ENCODE measurements around the gene PRDM15. TPM values are rescaled to one million over a fixed set of nuclear protein-coding genes. Genes with fewer than 3 reads are reported as not detected.

Gene PRDM15
- total RNA-seq, 1 donor from 2014 or later, result 18.6 TPM

DNA sequence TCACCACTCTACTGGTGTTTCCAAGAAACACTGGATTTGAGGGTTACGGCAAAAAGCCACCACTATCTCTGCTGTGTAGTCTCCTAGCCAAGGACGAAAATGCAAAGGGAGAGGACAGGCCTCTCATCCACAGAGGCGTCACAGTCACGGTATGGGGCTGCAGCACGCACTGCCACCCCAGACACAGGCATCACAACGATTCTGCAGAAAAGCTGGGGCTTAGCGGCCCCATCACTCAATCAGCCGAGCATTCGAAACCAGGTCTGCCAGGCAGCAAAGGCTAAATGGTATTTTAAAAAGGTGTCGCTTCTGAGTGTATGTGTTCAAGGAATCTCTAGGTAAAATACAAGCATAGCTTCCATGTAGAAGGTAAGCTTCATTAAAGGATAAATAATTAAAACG lies 113.7 kb downstream of the PRDM15 start:
- intact Hi-C loops (cut with micrococcal nuclease), result loop anchor here (10.0 kb wide), 1 partner anchor 481 kb away; no protein-coding TSS in a partner anchor
- no peak for DNase-seq
- H3K36me3 Mint-ChIP-seq (ENCODE audit: low read depth), result peaks cover 6% of the 10 kb centered on the region
- H3K27ac Mint-ChIP-seq, result no peak overlapping the region
- H3K9me3 Mint-ChIP-seq, result no peaks in the 10 kb centered on the region
- H3K4me1 Mint-ChIP-seq, result peaks cover 22% of the 10 kb centered on the region
- H3K4me3 Mint-ChIP-seq, result no peak overlapping the region
- peaks cover 81% of the 10 kb centered on the region for H3K27me3 Mint-ChIP-seq

DNA sequence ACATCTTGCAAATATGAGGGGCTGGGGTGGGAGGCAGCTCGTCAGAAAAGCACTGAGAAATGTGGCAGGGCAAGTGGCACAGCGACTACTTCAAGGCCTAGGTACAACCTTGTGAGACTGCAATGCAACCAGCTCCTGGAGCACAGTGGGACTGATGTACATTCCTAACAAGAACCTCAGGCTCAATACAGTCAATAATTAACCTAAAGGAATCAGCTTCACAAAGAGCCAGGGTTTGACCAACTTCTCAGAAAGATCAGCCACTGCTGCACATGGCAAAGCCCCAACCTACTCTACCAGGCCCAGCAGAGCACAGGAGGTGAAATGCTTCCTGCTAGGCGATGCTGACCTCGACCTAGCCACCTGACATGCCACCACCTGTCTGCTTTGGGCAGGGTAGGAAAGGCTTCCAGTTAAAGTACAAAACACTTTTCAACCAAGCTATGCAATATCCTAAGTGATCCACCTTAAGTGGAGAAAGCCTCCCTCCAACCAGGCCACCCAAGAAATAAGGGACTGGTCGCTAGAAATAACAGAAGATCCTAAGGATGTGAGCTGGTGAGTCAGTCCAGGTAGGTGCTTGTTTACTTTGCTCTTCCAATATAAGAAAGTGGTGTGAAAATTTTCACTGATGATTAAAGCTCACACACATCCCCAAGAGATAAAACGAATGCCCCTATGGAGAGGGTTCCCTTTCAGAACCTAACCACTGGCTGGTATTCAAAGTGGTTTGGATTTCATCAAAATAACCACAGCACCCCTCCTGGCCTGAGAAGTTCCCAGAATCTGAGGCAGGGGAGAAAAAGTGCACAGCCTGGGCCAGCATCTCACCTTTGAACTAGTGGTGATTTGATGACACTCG lies 114.4 kb downstream of the PRDM15 start:
- intact Hi-C loops (cut with micrococcal nuclease), result loop anchor here (10.0 kb wide), 1 partner anchor 480 kb away; no protein-coding TSS in a partner anchor
- H3K27ac Mint-ChIP-seq, result no peak overlapping the region
- DNase-seq, result no peak
- peaks cover 22% of the 10 kb centered on the region for H3K4me1 Mint-ChIP-seq
- H3K4me3 Mint-ChIP-seq, result no peak overlapping the region
- H3K36me3 Mint-ChIP-seq (ENCODE audit: low read depth), result peaks cover 6% of the 10 kb centered on the region
- peaks cover 79% of the 10 kb centered on the region for H3K27me3 Mint-ChIP-seq
- H3K9me3 Mint-ChIP-seq, result no peaks in the 10 kb centered on the region

DNA sequence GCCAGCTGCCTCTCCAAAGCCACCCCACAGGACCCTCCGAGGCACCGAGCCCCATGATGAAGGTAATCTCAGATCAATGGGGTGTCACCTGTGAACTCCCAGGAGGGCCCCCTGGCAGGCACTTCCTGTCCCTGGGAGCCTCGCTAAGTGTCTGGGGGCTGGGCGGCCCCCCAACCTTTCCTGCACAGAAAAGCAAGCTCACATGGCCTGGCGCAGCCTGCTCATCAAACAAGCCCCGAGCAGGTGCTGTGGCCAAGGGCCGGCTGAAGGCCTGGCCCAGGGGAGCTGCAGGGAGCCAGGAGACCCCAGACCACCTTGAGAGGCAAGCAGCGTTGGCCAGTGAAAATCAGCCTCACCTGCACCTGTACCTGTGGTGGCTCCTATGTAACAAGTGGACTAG lies 115.1 kb downstream of the PRDM15 start:
- intact Hi-C loops (cut with micrococcal nuclease), result loop anchor here (10.0 kb wide), 1 partner anchor 479 kb away; no protein-coding TSS in a partner anchor
- no peak overlapping the region for H3K27ac Mint-ChIP-seq
- H3K27me3 Mint-ChIP-seq, result peaks cover 77% of the 10 kb centered on the region
- H3K4me3 Mint-ChIP-seq, result no peak overlapping the region
- H3K9me3 Mint-ChIP-seq, result no peaks in the 10 kb centered on the region
- DNase-seq, result no peak
- peaks cover 20% of the 10 kb centered on the region for H3K4me1 Mint-ChIP-seq
- H3K36me3 Mint-ChIP-seq (ENCODE audit: low read depth), result peaks cover 6% of the 10 kb centered on the region

DNA sequence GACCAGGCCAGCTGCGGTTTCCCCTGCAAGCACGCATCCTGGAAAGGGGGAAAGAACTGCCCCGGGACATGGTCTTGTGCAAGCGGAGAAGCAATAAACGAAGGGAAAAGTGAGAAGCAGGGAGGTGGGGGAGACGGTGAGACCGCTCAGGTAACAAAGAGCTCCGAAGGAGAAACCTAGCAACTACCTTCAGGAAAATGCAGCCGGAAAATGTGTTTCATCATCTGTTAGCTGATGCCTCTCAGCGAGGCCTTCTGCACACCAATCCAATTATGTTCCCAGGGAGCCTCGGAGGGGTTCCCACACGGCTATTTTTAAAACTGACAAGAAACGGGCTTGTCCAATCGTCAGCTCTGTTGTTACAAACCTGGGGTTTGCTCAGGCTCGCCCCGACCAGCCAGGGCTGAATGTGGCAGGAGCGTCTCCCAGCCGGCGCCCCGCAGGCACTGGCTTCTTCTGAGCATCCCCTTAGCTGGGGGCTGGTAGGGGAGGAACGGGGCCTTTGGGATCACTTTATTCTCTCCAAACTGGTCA lies 115.7 kb downstream of the PRDM15 start:
- Mint-ChIP-seq H3K4me3 (no peak overlapping the region), H3K27me3 (peaks cover 72% of the 10 kb centered on the region), H3K4me1 (peaks cover 15% of the 10 kb centered on the region), H3K27ac (no peak overlapping the region), H3K9me3 (no peaks in the 10 kb centered on the region), H3K36me3 (ENCODE audit: low read depth) (peaks cover 6% of the 10 kb centered on the region)
- intact Hi-C loops (cut with micrococcal nuclease), result loop anchor here (10.0 kb wide), 1 partner anchor 479 kb away; no protein-coding TSS in a partner anchor
- no peak for DNase-seq

DNA sequence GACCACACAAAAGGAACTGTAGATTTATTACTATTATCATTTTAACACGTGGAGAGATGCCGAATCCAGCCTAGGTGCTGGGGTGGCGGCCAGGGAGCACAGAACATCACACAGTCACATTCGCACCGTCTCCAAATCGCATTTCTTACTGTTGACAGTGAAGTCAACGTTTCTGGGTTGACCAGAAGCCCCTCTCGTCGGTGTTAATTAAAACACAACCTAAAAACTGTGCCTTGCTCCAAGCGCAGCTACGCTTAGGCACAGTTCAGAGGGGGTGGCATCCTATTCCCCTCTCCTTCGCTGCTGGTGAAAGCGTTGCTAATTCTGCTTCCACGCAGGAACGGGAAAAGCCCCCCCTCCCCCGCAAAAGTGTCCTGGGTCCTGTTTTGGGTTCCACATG lies 116.4 kb downstream of the PRDM15 start:
- intact Hi-C loops (cut with micrococcal nuclease), result loop anchor here (10.0 kb wide), 1 partner anchor 478 kb away; no protein-coding TSS in a partner anchor
- Mint-ChIP-seq H3K27me3 (peaks cover 65% of the 10 kb centered on the region), H3K4me3 (no peak overlapping the region), H3K9me3 (no peaks in the 10 kb centered on the region), H3K36me3 (ENCODE audit: low read depth) (peaks cover 6% of the 10 kb centered on the region), H3K27ac (no peak overlapping the region), H3K4me1 (peaks cover 10% of the 10 kb centered on the region)
- no peak for DNase-seq

DNA sequence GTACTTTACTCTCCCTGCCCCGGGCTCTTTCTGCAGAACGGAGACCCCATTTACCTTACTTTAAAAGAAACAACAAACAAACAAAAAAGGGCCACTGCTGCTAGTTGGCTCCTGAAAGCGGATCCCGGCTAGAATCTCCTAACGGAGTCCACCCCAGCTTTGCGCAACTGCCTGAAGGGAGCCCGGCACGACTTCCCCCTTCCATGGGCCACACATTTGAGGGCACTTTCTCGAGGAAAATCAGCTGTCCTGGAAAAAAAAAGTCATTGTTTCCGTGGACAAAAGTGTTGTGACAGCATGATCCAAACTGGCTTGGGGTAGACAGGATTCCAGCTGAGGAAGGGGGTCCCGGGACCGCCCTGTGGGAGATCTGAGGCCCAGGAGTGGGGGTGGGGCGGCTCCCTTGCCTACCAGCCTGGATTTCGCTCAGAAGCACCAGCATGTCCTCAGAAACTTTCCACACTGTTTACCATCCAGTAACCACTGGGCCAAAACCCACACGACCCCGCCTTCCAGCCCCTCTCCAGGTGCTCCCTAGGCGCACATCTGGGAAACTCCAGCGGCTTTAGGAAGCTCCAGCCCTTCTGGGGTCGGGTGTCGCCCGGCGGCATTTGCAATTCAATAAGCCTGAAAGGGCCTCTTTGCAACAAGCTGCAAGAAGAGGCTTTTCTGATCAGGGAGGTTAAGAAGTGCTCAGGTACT lies 117.1 kb downstream of the PRDM15 start:
- H3K27me3 Mint-ChIP-seq, result peaks cover 58% of the 10 kb centered on the region

DNA sequence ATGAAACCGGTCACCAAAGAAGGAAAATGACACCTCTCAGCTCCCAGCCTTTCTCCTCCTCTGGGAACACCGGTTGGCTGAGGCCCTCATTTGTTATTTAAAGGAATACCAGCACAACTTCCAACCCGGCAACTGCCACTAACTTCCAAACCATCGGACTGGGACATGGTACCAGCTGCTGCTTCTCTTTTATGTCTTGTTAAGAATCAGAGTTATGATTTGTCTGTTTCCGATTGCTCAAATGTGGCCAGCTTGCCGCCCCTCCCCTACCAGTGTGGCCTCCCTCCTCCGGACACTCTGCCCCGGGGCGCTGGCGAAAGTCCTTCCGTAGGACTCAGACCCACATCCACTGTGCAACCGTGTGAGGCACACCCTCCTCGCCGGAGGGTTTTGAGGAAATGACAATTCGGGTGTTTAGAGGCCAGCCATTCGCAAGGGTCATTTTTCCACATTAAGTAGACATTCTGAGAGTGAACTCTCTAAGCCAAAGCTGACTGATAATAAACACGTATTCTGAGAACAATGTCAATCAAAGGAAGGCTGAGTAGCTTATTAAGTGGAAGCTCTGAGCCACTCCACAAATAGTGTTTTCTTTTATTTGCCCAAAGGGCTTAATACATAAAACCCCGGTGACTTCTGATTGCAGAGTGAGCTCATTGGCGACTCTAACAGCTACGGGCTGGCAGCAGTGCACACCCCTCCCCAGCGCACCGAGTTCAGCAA lies 117.8 kb downstream of the PRDM15 start:
- DNase-seq, result no peak
- peaks cover 2% of the 10 kb centered on the region for H3K4me1 Mint-ChIP-seq
- no peak overlapping the region for H3K27ac Mint-ChIP-seq
- no peak overlapping the region for H3K4me3 Mint-ChIP-seq
- no peaks in the 10 kb centered on the region for H3K9me3 Mint-ChIP-seq
- H3K36me3 Mint-ChIP-seq (ENCODE audit: low read depth), result no peaks in the 10 kb centered on the region
- intact Hi-C loops (cut with micrococcal nuclease), result loop anchor here (10.0 kb wide), 1 partner anchor 477 kb away; no protein-coding TSS in a partner anchor
- H3K27me3 Mint-ChIP-seq, result peaks cover 57% of the 10 kb centered on the region

More for the DNA sequence above, 117.1 kb downstream of the PRDM15 start:
- no peak overlapping the region for H3K27ac Mint-ChIP-seq
- H3K9me3 Mint-ChIP-seq, result no peaks in the 10 kb centered on the region
- H3K4me1 Mint-ChIP-seq, result peaks cover 3% of the 10 kb centered on the region
- DNase-seq, result no peak
- H3K36me3 Mint-ChIP-seq (ENCODE audit: low read depth), result peaks cover under 1% of the 10 kb centered on the region
- intact Hi-C loops (cut with micrococcal nuclease), result loop anchor here (10.0 kb wide), 1 partner anchor 477 kb away; no protein-coding TSS in a partner anchor
- H3K4me3 Mint-ChIP-seq, result no peak overlapping the region

DNA sequence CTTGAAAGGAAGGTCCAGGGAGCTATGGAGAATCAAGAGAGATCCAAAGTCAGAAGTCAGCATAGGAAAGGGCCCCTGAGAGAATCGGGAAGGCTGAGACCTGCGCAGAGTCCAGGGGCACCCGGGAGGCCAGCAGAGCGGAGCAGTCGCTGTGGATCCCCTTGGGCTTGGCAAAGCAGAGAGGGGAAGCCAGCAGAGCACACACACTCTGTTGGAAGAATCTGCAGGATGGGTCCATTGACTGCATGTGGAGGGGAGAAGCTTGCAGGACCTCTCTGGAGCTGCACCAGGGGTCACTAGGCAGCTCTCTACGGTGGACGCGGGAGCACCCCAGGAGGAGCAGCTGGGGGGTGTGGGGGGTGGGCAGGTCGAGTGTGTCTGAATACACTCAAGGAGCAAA lies 118.7 kb downstream of the PRDM15 start:
- Mint-ChIP-seq H3K4me1 (peaks cover 2% of the 10 kb centered on the region), H3K9me3 (no peaks in the 10 kb centered on the region), H3K27ac (no peak overlapping the region), H3K27me3 (peaks cover 51% of the 10 kb centered on the region), H3K4me3 (no peak overlapping the region), H3K36me3 (ENCODE audit: low read depth) (no peaks in the 10 kb centered on the region)
- intact Hi-C loops (cut with micrococcal nuclease), result loop anchor here (10.0 kb wide), 1 partner anchor 476 kb away; no protein-coding TSS in a partner anchor
- DNase-seq, result no peak

DNA sequence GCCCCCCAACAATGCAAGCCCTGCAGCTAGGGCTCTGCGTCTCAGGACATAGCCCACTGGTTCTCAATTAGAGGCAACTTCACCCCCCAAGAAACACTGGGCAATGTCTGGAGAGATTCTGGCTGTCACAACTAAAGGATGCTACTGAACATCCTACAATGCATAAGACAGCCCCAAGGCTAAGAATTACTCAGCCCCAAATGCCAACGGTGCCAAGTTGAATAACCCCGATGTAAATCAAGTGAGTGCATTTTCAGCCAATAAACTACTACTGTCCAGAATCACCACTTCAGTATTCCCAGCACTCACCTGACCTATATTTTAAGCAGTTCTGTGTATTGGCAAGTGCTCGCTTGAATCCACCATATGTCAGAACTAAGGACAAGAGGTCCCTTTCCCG lies 119.2 kb downstream of the PRDM15 start:
- Mint-ChIP-seq H3K27me3 (peaks cover 46% of the 10 kb centered on the region), H3K36me3 (ENCODE audit: low read depth) (no peaks in the 10 kb centered on the region), H3K27ac (no peak overlapping the region), H3K4me3 (no peak overlapping the region), H3K9me3 (no peaks in the 10 kb centered on the region), H3K4me1 (peaks cover 2% of the 10 kb centered on the region)
- intact Hi-C loops (cut with micrococcal nuclease), result loop anchor here (10.0 kb wide), 1 partner anchor 475 kb away; no protein-coding TSS in a partner anchor
- DNase-seq, result no peak

DNA sequence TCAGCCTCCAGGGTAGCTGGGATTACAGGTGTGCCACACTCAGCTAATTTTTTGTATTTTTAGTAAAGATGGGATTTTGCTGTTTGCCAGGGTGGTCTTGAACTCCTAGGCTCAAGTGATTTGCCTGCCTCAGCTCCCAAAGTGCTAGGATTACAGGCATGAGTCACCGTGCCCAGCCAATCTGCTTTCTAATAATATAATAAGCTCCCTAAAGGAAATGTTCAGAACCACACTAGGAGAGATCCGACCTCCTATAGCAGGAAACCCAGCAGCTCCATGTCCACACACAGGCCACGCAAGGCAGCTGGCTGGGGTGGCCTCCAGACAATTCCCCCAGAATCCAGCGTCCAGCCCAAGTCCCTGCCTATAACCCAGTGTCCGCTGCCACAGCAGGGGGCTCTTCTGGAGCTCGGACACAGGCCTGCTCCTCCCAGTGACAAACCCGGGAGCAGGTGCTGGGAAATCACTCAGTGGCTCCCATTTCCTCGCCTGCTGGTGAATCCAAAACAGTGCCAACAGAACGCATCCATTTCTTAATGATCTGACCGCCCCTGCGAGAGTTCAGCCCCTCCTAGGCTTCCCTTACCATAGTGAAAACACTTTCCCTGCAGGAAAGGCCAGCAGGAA lies 119.8 kb downstream of the PRDM15 start:
- intact Hi-C loops (cut with micrococcal nuclease), result no loop called here
- H3K9me3 Mint-ChIP-seq, result no peaks in the 10 kb centered on the region
- H3K27ac Mint-ChIP-seq, result no peak overlapping the region
- DNase-seq, result no peak
- peaks cover 40% of the 10 kb centered on the region for H3K27me3 Mint-ChIP-seq
- no peaks in the 10 kb centered on the region for H3K36me3 Mint-ChIP-seq (ENCODE audit: low read depth)
- H3K4me1 Mint-ChIP-seq, result peaks cover 2% of the 10 kb centered on the region
- H3K4me3 Mint-ChIP-seq, result no peak overlapping the region

DNA sequence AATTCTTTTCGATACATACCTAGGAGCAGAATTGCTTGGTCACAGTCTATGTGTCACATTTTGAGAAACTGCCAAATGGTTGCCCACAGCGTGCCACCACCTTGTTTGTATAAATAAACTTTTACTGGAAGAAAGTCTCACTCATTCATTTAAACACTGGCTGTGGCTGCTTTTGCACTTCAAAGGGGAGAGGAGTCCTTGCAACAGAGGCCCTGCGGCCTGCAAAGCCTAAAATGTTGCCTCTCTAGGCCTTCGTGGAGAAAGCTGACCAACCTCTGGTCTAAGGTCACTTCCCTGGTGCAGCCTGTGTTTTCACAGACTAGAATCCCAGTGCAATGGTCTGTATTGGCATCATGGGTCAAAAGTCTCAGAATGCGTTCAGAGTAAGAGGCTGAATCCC lies 120.6 kb downstream of the PRDM15 start:
- no peak overlapping the region for H3K4me3 Mint-ChIP-seq
- no peak for DNase-seq
- H3K9me3 Mint-ChIP-seq, result no peaks in the 10 kb centered on the region
- intact Hi-C loops (cut with micrococcal nuclease), result no loop called here
- H3K36me3 Mint-ChIP-seq (ENCODE audit: low read depth), result no peaks in the 10 kb centered on the region
- H3K4me1 Mint-ChIP-seq, result peaks cover 2% of the 10 kb centered on the region
- H3K27ac Mint-ChIP-seq, result no peak overlapping the region
- H3K27me3 Mint-ChIP-seq, result peaks cover 38% of the 10 kb centered on the region

DNA sequence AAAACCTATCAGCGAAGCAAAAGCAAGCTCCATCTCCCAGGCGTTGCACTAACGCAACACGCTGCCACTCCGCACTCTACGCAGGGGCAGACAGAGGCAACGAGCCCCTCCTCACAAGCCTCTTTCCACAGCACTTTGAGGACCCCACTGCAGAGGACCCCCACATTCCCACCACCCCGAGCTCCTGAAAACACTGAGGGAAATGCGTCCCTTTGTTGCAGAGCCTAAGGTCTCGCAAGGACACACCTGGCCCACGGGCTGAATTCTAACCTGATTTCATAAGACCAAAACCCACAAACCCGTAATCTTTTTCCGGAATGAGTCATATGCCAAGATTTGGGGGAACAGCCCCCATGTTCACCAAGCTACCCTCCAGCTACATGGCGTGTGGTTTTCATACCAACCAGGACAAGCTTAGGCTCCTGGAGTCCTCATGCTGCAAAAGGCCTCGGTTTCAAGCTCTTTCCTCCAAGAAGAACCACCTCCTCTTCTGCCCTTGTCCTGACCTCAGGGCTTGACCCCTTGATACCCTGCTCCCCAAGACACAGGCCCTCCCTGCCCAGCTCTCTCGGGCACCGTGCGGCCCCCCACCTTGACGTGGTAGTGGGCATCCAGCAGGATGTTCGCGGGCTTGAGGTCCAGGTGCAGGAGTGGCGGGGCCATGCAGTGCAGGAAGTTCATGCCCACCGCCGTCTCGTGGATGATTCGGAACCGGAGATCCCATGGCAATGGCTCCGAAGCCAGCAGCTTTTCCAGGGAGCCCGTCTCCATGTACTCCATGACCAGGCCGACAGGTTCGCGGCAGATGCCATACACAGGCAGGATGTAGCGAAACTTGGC lies 123.0 kb downstream of the PRDM15 start:
- Mint-ChIP-seq H3K9me3 (no peaks in the 10 kb centered on the region), H3K4me1 (no peaks in the 10 kb centered on the region), H3K4me3 (no peak overlapping the region), H3K27me3 (peaks cover 17% of the 10 kb centered on the region), H3K27ac (no peak overlapping the region), H3K36me3 (ENCODE audit: low read depth) (no peaks in the 10 kb centered on the region)
- DNase-seq, result no peak
- intact Hi-C loops (cut with micrococcal nuclease), result no loop called here

Measured in activated CD4-positive, alpha-beta T cell treated with anti-CD3 and anti-CD28 coated beads, Interleukin-2, amount 10 ng/mL, durations not matched to agents 24 days and 14 days (primary cell).